NT2/D1 (cell line): Measurements from ENCODE around the gene MSRB3.
"Not testable (repeated sequence)": the region's sequence is repeated elsewhere in the genome, so short reads cannot be mapped to it uniquely, and the experiment has no call there.

Experiments
- DNase-seq: peaks from one replicate; pipeline ENCODE4 v3.0.0-alpha.2; 2011; ENCODE audit warnings: low read depth, low spot score
- H3K27me3 ChIP-seq: 2 replicates; pipeline ENCODE4 v1.6.0; 2011; ENCODE audit warnings: mild to moderate bottlenecking; ENCODE audit not compliant: insufficient read length, insufficient read depth
- H3K36me3 ChIP-seq: 2 replicates; pipeline ENCODE4 v1.6.1; 2011; ENCODE audit warnings: mild to moderate bottlenecking, low read length, mixed read lengths; ENCODE audit not compliant: insufficient read depth, insufficient read length
- H3K4me1 ChIP-seq: 2 replicates; pipeline ENCODE4 v1.5.1; 2011; ENCODE audit not compliant: insufficient read depth, insufficient read length
- H3K4me3 ChIP-seq: 2 replicates; pipeline ENCODE4 v1.5.1; 2011; ENCODE audit warnings: low read depth; ENCODE audit not compliant: insufficient read length
- H3K9ac ChIP-seq: 2 replicates; pipeline ENCODE4 v1.6.0; 2011; ENCODE audit warnings: low read depth; ENCODE audit not compliant: insufficient read length
- H3K9me3 ChIP-seq: 2 replicates; pipeline ENCODE4 v1.5.1; 2011; ENCODE audit warnings: mild to moderate bottlenecking, low read length; ENCODE audit not compliant: insufficient read depth
- SUZ12 ChIP-seq: IDR thresholded peaks from 2 replicates; pipeline ENCODE4 v1.6.1; 2011; ENCODE audit not compliant: insufficient read length, insufficient read depth; ENCODE audit errors: extremely low read depth
- YY1 ChIP-seq: IDR thresholded peaks from 2 replicates; pipeline ENCODE4 v1.6.1; 2011; ENCODE audit not compliant: insufficient read length, insufficient read depth
- ZNF274 ChIP-seq: IDR thresholded peaks from 2 replicates; pipeline ENCODE4 v1.6.1; 2011; ENCODE audit warnings: mild to moderate bottlenecking, low read depth, low read length

The MSRB3 gene

GRCh38 chr12:65444996-65445395 lies 166.5 kb downstream of the MSRB3 start:
- Histone ChIP-seq H3K9me3 (no peaks in the 10 kb centered on the region), H3K36me3 (no peaks in the 10 kb centered on the region), H3K9ac (no peak overlapping the region), H3K4me3 (no peak overlapping the region), H3K4me1 (no peaks in the 10 kb centered on the region), H3K27me3 (no peaks in the 10 kb centered on the region)
- no peak for TF ChIP-seq ZNF274
- TF ChIP-seq YY1: no peak
- no peak for TF ChIP-seq SUZ12
- DNase-seq: no peak

GRCh38 chr12:65446901-65447300 lies 168.4 kb downstream of the MSRB3 start:
- no peak overlapping the region for H3K9ac ChIP-seq
- H3K9me3 ChIP-seq: no peaks in the 10 kb centered on the region
- H3K4me1 ChIP-seq: no peaks in the 10 kb centered on the region
- no peak overlapping the region for H3K4me3 ChIP-seq
- H3K36me3 ChIP-seq: no peaks in the 10 kb centered on the region
- TF ChIP-seq ZNF274: no peak
- no peak for TF ChIP-seq YY1
- TF ChIP-seq SUZ12: no peak
- DNase-seq: no peak
- H3K27me3 ChIP-seq: no peaks in the 10 kb centered on the region

GRCh38 chr12:65449400-65449799 lies 170.9 kb downstream of the MSRB3 start:
- TF ChIP-seq YY1: no peak
- TF ChIP-seq ZNF274: no peak
- TF ChIP-seq SUZ12: no peak
- no peak for DNase-seq
- Histone ChIP-seq H3K36me3 (no peaks in the 10 kb centered on the region), H3K9me3 (no peaks in the 10 kb centered on the region), H3K4me3 (no peak overlapping the region), H3K4me1 (no peaks in the 10 kb centered on the region), H3K27me3 (no peaks in the 10 kb centered on the region), H3K9ac (no peak overlapping the region)

- Histone ChIP-seq H3K27me3 (no peaks in the 10 kb centered on the region), H3K4me3 (no peak overlapping the region), H3K9me3 (no peaks in the 10 kb centered on the region), H3K4me1 (no peaks in the 10 kb centered on the region), H3K9ac (no peak overlapping the region), H3K36me3 (no peaks in the 10 kb centered on the region)
- TF ChIP-seq SUZ12 (no peak), YY1 (no peak), ZNF274 (no peak)
- DNase-seq: no peak
Measured at GRCh38 chr12:65450625-65451024, 172.1 kb downstream of the MSRB3 start.

- H3K4me1 ChIP-seq: no peaks in the 10 kb centered on the region
- no peaks in the 10 kb centered on the region for H3K9me3 ChIP-seq
- no peak overlapping the region for H3K9ac ChIP-seq
- DNase-seq: no peak
- H3K4me3 ChIP-seq: no peak overlapping the region
- no peaks in the 10 kb centered on the region for H3K36me3 ChIP-seq
- TF ChIP-seq ZNF274 (no peak), YY1 (no peak), SUZ12 (no peak)
- no peaks in the 10 kb centered on the region for H3K27me3 ChIP-seq
Measured at GRCh38 chr12:65454115-65454787, 175.8 kb downstream of the MSRB3 start.

GRCh38 chr12:65457341-65457740 lies 178.9 kb downstream of the MSRB3 start:
- not testable (repeated sequence) for H3K27me3 ChIP-seq, H3K9ac ChIP-seq, H3K9me3 ChIP-seq, H3K36me3 ChIP-seq, H3K4me3 ChIP-seq, DNase-seq, H3K4me1 ChIP-seq

GRCh38 chr12:65458718-65459117 lies 180.2 kb downstream of the MSRB3 start:
- H3K9ac ChIP-seq: no peak overlapping the region
- TF ChIP-seq ZNF274 (no peak), YY1 (no peak), SUZ12 (no peak)
- H3K4me3 ChIP-seq: no peak overlapping the region
- H3K27me3 ChIP-seq: no peaks in the 10 kb centered on the region
- no peaks in the 10 kb centered on the region for H3K36me3 ChIP-seq
- DNase-seq: no peak
- H3K4me1 ChIP-seq: no peaks in the 10 kb centered on the region
- no peaks in the 10 kb centered on the region for H3K9me3 ChIP-seq

- Histone ChIP-seq H3K4me1 (no peaks in the 10 kb centered on the region), H3K9ac (no peak overlapping the region), H3K4me3 (no peak overlapping the region), H3K9me3 (no peaks in the 10 kb centered on the region), H3K27me3 (no peaks in the 10 kb centered on the region), H3K36me3 (no peaks in the 10 kb centered on the region)
- TF ChIP-seq SUZ12 (no peak), ZNF274 (no peak), YY1 (no peak)
- no peak for DNase-seq
Measured at GRCh38 chr12:65459545-65459944, 181.1 kb downstream of the MSRB3 start.
